Right atrium auricular region (tissue), 2 donors: ENCODE data around the gene PRELID1. TPM values are rescaled to one million over a fixed set of nuclear protein-coding genes. Genes with fewer than 3 reads are reported as not detected.

Experiments used
- DNase-seq: peaks from one replicate; pipeline ENCODE4 v3.0.0-alpha.2; 2019; ENCODE audit warnings: low spot score
- H3K27ac ChIP-seq, 2 donors: fragments of 200-600 bp; sonication (generic); 1 replicate in 1 of 2; 2 replicates in 1 of 2; pipeline ENCODE4 v1.5.1; 2016 to 2019
- H3K27me3 ChIP-seq, 2 donors: fragments of 200-600 bp; sonication (generic); one replicate each; pipeline versions ENCODE4 v1.5.1 to v1.6.0; 2017 to 2019
- H3K36me3 ChIP-seq: fragments of 200-600 bp; sonication (generic); one replicate; pipeline ENCODE4 v1.5.1; 2016
- H3K4me1 ChIP-seq, 2 donors: fragments of 200-600 bp; sonication (generic); one replicate each; pipeline versions ENCODE4 v1.5.1 to v1.6.0; 2017 to 2019
- H3K4me3 ChIP-seq, 2 donors: fragments of 200-600 bp; sonication (generic); 1 replicate in 1 of 2; 2 replicates in 1 of 2; pipeline ENCODE4 v1.5.1; 2017 to 2019; ENCODE audit warnings: mild to moderate bottlenecking in 1 of 2, moderate library complexity in 1 of 2
- H3K9me3 ChIP-seq, 2 donors: fragments of 200-600 bp; sonication (generic); one replicate each; pipeline ENCODE4 v1.5.1; 2019
- total RNA-seq, 2 donors: library from RNA; depleted of rRNA; stranded (reverse); fragments of >200 nt; gene quantifications; one replicate each; pipeline ENCODE4 v1.1.0, GENCODE V29; 2016
- TF ChIP-seq, protein P1 (sequence below), 2 donors: fragments of 200-600 bp; sonication (generic); IDR thresholded peaks; one replicate each; pipeline ENCODE4 v1.5.1; 2019; ENCODE audit warnings: antibody characterized with exemption in 2 of 2

The PRELID1 gene
- total RNA-seq, 2 donors from 2014 or later = 26.7 to 44.3 TPM

DNA sequence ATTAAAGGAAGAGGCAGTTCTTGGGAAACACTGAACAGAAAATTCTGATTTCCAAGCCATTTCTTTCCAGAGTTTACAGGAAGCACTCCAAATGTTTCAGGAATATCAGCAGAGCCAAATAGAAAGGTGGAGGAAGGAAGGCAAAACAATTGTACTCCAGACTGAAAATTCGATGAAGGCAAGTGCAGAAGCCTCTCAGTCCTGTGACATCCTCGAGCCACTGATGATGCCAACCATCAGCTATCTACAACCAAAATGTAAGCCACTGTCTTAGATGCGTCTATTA lies 45.7 kb downstream of the PRELID1 start:
- TF ChIP-seq, protein P1, sequence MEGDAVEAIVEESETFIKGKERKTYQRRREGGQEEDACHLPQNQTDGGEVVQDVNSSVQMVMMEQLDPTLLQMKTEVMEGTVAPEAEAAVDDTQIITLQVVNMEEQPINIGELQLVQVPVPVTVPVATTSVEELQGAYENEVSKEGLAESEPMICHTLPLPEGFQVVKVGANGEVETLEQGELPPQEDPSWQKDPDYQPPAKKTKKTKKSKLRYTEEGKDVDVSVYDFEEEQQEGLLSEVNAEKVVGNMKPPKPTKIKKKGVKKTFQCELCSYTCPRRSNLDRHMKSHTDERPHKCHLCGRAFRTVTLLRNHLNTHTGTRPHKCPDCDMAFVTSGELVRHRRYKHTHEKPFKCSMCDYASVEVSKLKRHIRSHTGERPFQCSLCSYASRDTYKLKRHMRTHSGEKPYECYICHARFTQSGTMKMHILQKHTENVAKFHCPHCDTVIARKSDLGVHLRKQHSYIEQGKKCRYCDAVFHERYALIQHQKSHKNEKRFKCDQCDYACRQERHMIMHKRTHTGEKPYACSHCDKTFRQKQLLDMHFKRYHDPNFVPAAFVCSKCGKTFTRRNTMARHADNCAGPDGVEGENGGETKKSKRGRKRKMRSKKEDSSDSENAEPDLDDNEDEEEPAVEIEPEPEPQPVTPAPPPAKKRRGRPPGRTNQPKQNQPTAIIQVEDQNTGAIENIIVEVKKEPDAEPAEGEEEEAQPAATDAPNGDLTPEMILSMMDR (IDR thresholded peaks at IDR 0.05) = no peak
- H3K27me3 ChIP-seq = no peaks in the 10 kb centered on the region
- DNase-seq = no peak
- peaks cover 0 to 23% of the 10 kb centered on the region in 2 donors for H3K4me1 ChIP-seq
- peaks cover 6% of the 10 kb centered on the region for H3K36me3 ChIP-seq
- H3K4me3 ChIP-seq = no peak overlapping the region
- no peak overlapping the region for H3K27ac ChIP-seq
- no peaks in the 10 kb centered on the region for H3K9me3 ChIP-seq

DNA sequence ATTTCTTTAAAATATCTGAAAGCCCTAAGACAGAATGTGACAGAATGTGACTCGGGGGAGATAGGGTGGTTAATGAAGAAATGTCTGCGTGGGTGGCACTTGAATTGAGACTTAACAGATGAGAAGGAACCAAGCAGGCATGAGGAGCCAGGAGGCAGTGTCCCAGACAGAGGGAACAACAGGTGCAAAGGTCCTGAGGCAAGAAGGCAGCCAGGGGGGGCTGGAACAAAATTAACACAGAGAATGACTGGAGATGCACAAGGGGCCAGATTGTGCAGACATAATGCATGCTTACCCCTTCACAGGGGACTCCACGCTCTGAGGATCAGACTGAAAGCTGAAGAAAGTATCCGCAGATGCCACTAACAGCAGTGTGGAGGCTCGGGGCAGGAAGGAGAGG lies 46.2 kb downstream of the PRELID1 start:
- Histone ChIP-seq H3K4me1 (peaks cover 0 to 23% of the 10 kb centered on the region in 2 donors), H3K36me3 (peaks cover 6% of the 10 kb centered on the region), H3K27me3 (no peaks in the 10 kb centered on the region), H3K9me3 (no peaks in the 10 kb centered on the region), H3K27ac (no peak overlapping the region), H3K4me3 (no peak overlapping the region)
- TF ChIP-seq, protein P1 (IDR thresholded peaks at IDR 0.05) = no peak
- DNase-seq = no peak

DNA sequence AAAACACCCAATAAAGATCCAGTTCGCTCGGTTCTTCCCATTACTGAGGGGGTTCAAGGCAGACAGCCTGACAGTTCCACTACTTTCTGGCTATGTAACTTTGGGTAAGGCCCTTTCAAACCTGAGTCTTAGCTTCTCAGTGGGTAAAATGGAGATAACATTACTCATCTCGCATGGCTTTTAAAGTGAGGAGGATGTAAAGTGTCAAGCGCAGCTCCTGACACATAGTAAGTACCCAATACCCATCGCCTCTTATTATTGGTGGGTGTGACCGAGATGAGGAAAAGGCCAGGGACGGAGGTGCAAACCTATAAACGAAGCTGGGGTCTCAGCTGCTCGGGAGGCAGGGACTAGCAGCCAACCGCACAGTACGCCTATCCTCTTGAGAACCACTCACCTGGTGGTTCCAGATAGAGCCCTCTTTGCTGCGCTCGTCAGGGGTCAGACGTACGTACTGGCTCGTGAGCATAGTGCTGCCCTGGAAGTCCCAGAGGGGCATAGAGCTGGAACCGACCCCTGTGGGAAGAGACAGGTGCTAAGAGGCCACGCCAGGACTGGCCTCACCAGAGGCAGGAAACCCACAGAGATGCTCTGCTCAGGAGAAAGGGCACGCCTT lies 47.3 kb downstream of the PRELID1 start:
- peak overlapping the region; percentile 78 to 84 for H3K4me3 ChIP-seq
- H3K27ac ChIP-seq = peak overlapping the region; percentile 89 to 92
- H3K36me3 ChIP-seq = peaks cover 6% of the 10 kb centered on the region
- H3K9me3 ChIP-seq = no peaks in the 10 kb centered on the region
- TF ChIP-seq, protein P1 (IDR thresholded peaks at IDR 0.05) = no peak
- H3K4me1 ChIP-seq = peaks cover 0 to 23% of the 10 kb centered on the region in 2 donors
- no peak for DNase-seq
- H3K27me3 ChIP-seq = no peaks in the 10 kb centered on the region

DNA sequence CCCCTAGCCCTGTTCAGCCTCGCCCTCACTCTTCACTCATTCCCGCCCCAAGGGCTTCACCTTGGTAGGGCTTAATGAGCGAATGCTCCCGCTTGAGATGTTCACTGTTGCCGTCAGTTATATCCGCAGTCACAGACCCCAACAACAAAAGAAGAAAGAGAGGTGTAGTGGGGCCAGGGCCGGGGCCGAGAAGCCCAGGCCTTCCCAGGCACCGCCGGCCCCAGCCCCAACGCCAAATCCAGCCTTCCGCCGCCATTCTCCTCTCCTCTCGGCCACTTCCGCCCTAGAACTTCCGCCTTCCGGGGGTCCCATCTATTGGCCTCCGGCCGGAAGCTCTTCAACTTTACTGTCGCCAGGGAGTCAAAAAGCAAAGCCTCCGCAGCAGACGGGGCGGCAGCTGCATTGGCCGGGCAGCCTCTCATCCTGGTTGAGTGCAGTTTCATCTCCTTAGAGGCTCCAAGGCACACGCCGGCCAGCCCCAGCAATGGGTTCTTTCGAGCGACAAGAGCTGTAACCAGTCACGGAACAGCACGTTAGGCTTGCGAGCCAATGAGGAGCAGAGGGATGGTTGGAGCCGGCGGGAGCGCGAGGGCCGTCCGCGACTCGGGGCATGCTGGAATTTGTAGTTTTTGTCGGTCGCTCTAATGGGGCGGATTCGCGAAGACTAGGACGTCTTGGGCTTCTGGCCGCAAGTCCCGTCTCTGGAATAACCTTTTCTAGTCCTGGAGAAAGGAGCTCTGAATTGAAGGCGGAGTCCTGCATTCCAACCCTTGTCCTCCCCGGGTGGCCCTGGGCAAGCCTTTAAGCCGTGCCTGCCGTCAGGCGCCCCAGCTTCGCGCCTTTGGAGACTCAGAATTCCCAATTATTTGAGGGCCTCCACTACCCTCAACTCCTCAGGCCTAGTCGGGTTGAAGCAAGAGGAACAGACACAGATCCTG lies 48.1 kb downstream of the PRELID1 start, which contains the start of gene LMAN2:
TSS of gene LMAN2 (minus strand) at position 277 of the 938 bp plus-strand sequence. CDS start at position 256, 21 bp downstream.
- TF ChIP-seq, protein P1 (IDR thresholded peaks at IDR 0.05) = no peak
- Histone ChIP-seq H3K4me1 (peaks cover 0 to 23% of the 10 kb centered on the region in 2 donors), H3K36me3 (peaks cover 6% of the 10 kb centered on the region), H3K27ac (peak within 1 kb of the TSS; percentile 89 to 92), H3K9me3 (no peaks in the 10 kb centered on the region), H3K27me3 (no peaks in the 10 kb centered on the region), H3K4me3 (peak within 1 kb of the TSS; percentile 78 to 84)
- peak; percentile 95 for DNase-seq

DNA sequence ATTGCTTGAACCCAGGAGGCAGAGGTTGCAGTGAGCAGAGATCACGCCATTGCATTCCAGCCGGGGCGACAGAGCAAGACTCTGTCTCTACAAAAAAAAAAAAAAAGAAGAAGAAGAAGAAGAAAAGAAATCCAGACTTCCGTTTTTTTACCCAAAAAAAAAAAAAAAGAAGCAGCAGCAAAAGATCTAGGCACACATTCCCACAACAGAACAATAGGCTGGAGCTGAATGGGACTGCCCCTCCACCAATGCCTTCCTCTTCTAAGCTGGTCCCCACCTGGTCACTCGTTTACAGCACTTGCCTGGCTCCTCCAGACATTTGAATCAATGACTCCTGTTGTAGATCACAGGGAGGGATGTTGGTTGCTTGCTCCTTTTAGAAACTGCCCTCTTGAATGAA lies 49.5 kb downstream of the PRELID1 start:
- Histone ChIP-seq H3K4me3 (no peak overlapping the region), H3K27ac (no peak overlapping the region), H3K27me3 (no peaks in the 10 kb centered on the region), H3K36me3 (no peaks in the 10 kb centered on the region), H3K9me3 (no peaks in the 10 kb centered on the region), H3K4me1 (peaks cover 0 to 29% of the 10 kb centered on the region in 2 donors)
- DNase-seq = no peak
- TF ChIP-seq, protein P1 (IDR thresholded peaks at IDR 0.05) = no peak
